ENCODE measurements around the gene PRKCA.

The PRKCA gene

GRCh38 chr17:66790501-66791061, 488.2 kb downstream of the PRKCA start:
- no peak for DNase-seq

DNA sequence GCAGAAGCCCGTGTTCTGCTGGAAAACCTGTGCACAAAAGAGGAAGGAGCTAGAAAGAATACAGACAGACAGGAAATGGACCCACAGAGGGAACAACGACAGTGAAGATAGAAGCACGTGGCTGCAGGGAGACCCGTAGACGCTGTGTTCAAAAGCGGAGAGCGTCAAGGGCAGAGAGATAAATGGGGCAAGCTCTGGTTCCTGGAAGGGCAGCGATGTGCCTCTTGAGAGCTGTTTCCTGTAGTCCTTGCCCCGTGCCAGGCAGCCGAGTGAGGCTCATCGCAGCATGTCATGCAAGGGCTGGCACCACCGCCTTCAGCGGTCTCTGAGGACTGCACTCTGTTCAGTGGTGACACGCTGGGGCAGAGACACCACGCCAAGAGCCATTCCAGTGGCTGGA, 488.9 kb downstream of the PRKCA start:
- no peak for DNase-seq

DNA sequence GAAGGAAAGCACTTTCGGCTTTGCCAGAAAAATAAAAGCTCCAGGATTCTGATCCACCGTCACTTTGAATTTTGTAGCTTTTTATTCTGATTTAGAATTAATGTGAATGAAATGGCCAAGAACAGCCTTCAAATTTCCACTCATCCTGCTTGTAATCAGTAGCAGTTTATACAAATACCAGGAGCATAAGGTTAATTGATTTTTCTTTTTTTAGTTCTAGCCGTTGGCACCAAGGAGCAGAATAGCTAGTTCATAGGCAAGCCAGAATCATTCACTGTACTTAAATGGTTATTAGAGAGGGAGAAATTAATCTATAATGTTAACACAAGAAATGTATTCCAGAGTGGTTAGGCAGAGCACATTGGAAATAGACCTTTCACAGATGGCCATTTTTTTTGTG, 491.4 kb downstream of the PRKCA start:
- DNase-seq: no peak

GRCh38 chr17:66795486-66795885, 493.1 kb downstream of the PRKCA start:
- no peak for DNase-seq

DNA sequence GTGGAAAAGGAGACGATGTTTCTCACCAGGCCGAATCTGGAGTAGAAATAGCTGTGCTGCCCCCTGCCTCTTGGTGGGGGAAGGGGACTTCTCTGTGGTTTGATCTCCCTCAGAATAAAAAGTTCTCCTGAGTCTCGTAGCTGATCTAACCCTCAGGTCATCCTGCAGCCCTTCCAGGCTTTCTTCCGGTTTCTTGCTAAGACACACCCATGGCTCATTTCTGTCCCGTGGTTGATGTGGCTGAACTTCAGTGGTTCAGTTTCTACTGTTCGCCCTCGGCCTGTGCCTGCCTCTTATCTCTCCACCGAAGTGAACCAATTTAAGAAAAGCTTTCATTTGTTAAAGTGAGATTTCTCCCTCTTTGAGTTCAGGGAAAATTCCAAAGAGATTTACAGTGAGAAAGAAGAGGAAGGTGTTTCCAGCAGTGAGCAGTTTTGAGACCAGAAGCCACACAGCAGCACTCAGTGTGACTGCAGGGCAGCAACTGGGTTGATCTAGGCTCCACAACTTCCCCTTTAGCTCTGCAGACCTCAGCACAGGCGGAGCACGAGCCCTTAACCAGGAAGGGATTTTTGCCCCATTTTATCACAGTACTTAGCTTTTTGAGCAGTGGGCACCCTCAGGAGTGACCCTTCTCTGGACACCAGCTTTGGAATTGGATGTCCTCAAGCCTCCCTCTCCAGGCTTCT, 497.6 kb downstream of the PRKCA start:
- no peak for DNase-seq

- DNase-seq: no peak
Measured at GRCh38 chr17:66803474-66803951, 501.1 kb downstream of the PRKCA start.

GRCh38 chr17:66805567-66805966, 503.2 kb downstream of the PRKCA start:
- no peak for DNase-seq

DNA sequence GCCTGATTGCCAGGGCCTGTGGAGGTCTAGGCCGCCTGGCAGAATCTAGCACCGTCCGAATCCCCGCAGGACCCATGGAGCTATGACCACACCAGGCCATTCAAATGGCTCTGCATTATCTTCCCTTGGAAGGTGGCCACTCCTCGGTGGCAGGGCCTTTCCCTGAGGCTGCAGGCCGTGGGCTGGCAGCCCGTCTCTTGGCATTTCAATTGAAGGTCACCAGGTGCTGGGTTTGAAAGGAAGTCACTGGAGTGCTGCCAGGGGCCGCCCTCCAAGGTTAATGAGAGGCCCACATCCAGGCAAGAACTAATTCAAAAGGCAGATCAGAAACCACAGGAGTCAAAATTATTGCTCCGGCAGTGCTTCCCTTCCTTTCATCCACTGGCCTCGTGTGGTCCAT, 504.8 kb downstream of the PRKCA start:
- DNase-seq: no peak

DNA sequence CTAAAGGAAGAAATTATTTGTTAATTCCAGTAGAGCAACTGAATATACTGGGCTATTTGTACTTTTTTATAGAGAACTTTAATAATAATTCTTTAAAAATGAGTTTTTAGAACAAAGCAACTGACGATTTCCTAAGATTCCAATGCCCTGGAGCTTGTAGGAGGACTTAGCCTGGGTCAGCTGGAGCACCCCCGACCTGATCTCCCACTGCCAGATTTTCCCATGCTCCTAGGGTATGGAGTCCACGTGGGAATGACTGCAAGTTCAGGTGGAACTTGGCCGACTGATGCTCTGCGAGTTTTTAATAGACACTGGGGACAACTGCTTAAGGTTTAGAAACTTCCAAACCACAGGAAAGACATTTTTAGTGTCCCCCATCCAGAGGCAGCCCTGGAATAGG, 507.0 kb downstream of the PRKCA start:
- no peak for DNase-seq

DNA sequence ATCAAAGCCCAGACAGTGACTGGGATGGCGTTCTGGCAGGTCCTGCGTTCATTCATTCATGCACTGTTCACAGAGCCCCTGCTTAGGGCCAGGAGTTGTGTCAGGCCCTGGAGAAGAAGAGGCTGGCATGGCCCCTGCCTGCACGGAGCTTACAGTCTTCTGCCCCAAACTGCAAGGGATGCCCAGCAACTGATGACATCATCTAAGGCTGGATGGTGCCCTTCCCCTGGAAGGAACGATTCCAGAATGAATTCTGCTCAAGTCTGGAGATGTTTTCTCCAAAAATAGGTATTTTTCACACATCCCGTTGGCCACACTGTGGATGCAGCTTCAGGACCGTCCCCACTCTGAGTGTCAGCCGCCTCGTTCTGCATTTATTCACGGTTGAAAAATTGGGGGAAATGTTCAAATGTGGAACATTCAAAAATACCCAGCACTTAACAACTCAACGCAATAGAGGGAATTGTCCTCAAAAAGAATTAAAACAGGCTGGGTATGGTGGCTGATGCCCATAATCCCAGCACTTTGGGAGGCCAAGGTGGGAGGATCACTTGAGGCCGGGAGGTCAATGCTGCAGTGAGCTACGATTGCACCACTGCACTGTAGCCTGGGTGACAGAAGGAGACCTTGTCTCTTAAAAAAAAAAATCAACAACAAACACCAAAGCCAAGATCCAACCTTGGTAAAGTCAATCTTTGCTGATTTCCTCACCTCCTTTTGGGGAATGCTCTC, 508.7 kb downstream of the PRKCA start:
- DNase-seq: no peak

GRCh38 chr17:66811683-66812054, 509.3 kb downstream of the PRKCA start:
- DNase-seq: no peak

DNA sequence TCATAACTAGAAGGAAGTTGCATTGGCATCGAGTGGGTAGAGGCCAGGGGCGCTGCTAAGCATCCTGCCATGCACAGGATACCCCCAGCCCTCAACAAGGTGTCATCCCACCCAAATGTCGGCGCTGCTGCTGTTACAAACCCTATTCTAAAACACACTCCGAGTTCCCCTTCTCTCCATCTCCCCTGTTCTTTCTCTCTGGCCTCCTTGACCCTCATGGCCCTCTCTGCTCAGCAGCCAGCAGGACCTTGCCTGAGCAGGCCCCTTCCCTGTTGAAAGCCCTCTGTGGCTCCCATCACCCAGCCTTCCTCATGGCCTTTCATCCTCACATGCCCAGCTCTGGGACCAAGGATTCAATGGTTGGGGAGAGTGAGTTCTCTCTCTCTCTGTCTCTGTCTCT, 510.2 kb downstream of the PRKCA start:
- DNase-seq: no peak

- no peak for DNase-seq
Measured at GRCh38 chr17:66813296-66813695, 510.9 kb downstream of the PRKCA start.

- DNase-seq: no peak
Measured at GRCh38 chr17:66814026-66814425, 511.6 kb downstream of the PRKCA start.

- DNase-seq: no peak
Measured at GRCh38 chr17:66814570-66814969, 512.2 kb downstream of the PRKCA start.

- no peak for DNase-seq
Measured at GRCh38 chr17:66817750-66818149, 515.3 kb downstream of the PRKCA start.

- DNase-seq: no peak
Measured at GRCh38 chr17:66819466-66819865, 517.1 kb downstream of the PRKCA start.

- DNase-seq: no peak
Measured at GRCh38 chr17:66822009-66822408, 519.6 kb downstream of the PRKCA start.

GRCh38 chr17:66826856-66827255, 524.4 kb downstream of the PRKCA start:
- DNase-seq: no peak

- no peak for DNase-seq
Measured at GRCh38 chr17:66829386-66829864, 527.0 kb downstream of the PRKCA start.

DNA sequence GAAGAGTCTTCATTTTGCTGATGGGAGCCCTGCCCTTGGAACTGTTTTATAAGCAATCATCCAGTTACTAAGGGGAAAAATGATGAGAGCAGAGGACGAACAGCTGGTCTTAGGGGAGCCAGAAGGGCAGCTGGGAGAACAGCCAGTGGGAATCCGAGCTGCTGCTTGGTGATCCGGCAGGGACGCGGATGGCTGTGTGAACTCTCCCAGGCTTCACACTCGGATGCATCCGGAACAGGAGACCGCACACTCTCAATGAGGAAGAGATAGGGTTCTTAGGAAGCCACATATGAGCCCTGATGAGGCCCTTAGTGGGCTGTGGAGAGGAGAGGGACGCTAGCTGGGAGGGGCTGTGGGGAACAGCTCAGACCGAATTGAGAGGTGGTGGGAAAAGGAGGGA, 527.5 kb downstream of the PRKCA start:
- peak in 1 of 2 experiments; percentile 60 for DNase-seq

- no peak for DNase-seq
Measured at GRCh38 chr17:66830451-66830850, 528.0 kb downstream of the PRKCA start.

- DNase-seq: no peak
Measured at GRCh38 chr17:66831383-66832210, 529.2 kb downstream of the PRKCA start.

All from NCI-H446 (cell line).